ENCODE data around the gene ZNF346.

ZNF346 gene

GRCh38 chr5:177123789-177124485, 101.4 kb downstream of the ZNF346 start:
- DNase-seq: no peak

GRCh38 chr5:177124486-177124991, 102.0 kb downstream of the ZNF346 start:
- DNase-seq: no peak

- DNase-seq: no peak
Measured at GRCh38 chr5:177126771-177127170, 104.3 kb downstream of the ZNF346 start.

GRCh38 chr5:177128551-177128981, 106.1 kb downstream of the ZNF346 start:
- no peak for DNase-seq

- no peak for DNase-seq
Measured at GRCh38 chr5:177130211-177131018, 107.9 kb downstream of the ZNF346 start.
